ENCODE data around the gene ABHD17A. TPM values are rescaled to one million over a fixed set of nuclear protein-coding genes. Genes with fewer than 3 reads are reported as not detected.

Gene ABHD17A
- total and polyA plus RNA-seq, 9 of the 15 experiments (the other 6 are each of a cell fraction or from before 2014, with no cell fraction given): 0.04 to 135 (median 21.8) TPM; not detected in 1

DNA sequence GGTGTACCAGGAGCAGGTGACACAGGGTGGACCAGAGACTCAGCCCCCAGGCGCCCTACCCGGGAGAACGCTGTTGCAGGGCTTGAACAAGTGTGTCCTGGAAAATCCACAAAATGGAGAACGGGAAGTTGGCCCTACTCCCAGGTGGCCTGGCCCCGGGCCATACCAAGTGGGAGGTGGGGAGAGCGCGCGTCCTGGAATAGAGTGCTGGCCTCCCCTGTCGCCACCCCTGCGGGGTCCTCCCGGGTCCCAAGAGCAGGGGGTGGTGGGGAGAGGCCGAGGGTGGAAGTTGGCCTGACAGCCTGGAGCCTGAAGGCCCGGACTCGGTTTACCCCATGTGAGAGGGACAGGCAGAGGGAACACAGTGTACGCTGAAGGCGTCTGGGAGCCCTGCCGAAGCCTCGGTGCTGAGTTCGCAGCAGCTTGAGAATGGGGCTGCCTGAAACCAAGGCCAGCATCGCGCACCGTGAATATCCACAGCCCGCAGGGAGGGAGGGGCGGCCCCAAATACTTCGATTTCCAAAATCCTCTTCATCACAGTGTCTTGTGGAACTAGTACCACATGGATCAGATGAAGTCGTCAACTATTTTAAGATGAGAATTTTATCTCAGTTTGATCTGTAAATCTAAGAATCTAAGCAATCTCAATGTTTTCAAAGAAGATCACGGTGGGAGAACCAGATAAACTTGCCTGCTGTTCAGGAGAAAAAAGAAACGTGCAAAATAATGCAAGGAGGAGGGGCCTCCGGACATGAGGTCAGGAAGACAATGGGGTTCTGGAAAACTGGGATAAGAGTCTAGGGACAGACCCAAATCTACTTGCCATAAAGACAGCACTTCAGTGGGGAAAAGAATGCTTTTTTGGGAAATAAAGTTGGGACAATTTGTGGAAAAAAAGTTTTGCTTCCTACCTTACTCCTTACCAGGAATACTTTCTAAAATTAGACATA lies 11.5 kb downstream of the ABHD17A start (continued):
- TF ChIP-seq NFIC (IDR thresholded peaks at IDR 0.05) (peak; percentile 79), TBP (optimal IDR thresholded peaks at IDR 0.05; ENCODE audit: low read depth, low read length) (no peak), KDM2B (CRISPR knock-in tag; IDR thresholded peaks at IDR 0.05) (0 out of 2 replicates have a peak, but pooled peaks have one; percentile 21), EP300 (IDR thresholded peaks at IDR 0.05; ENCODE audit: low read length) (peak; percentile 3; the same call in 1 of the 2 replicates), GABPB1 (CRISPR knock-in tag; IDR thresholded peaks at IDR 0.05) (peak; percentile 21; the same call in 1 of the 2 replicates), MEF2A (IDR thresholded peaks at IDR 0.05; ENCODE audit: control insufficient read depth, low read depth, low read length) (no peak), DMBX1 (CRISPR knock-in tag; IDR thresholded peaks at IDR 0.05; ENCODE audit: borderline replicate concordance) (peak; percentile 49; the same call in 1 of the 2 replicates), YY1 (IDR thresholded peaks at IDR 0.05; ENCODE audit: borderline replicate concordance in 1 of 3, control insufficient read depth in 1 of 3, extremely low read depth in 1 of 3, insufficient read depth in 3 of 3, insufficient read length in 1 of 3, insufficient replicate concordance in 2 of 3, low read depth in 1 of 3, low read length in 2 of 3) (peak in 1 of 3 experiments; percentile 58), CBFA2T3 (IDR thresholded peaks at IDR 0.05) (peak; percentile 44; the same call in 1 of the 2 replicates), LCOR (CRISPR knock-in tag; IDR thresholded peaks at IDR 0.05) (0 out of 2 replicates have a peak, but pooled peaks have one; percentile 56), RBM14 (IDR thresholded peaks at IDR 0.05; ENCODE audit: borderline replicate concordance, insufficient read depth, low read depth, low read length) (0 out of 2 replicates have a peak, but pooled peaks have one; percentile 6), ZFX (CRISPR knock-in tag; IDR thresholded peaks at IDR 0.05) (peak; percentile 52; the same call in 1 of the 2 replicates), L3MBTL2 (IDR thresholded peaks at IDR 0.05) (0 out of 2 replicates have a peak, but pooled peaks have one; percentile 6), RBBP5 (IDR thresholded peaks at IDR 0.05; ENCODE audit: borderline replicate concordance, insufficient read depth, low read length, poor library complexity, severe bottlenecking) (peak; percentile 68), TEAD4 (IDR thresholded peaks at IDR 0.05; ENCODE audit: low read length) (peak; percentile 23; the same call in 1 of the 2 replicates), TEAD4 (CRISPR knock-in tag; IDR thresholded peaks at IDR 0.05; ENCODE audit: borderline replicate concordance) (no peak), RAD51 (IDR thresholded peaks at IDR 0.05; ENCODE audit: borderline replicate concordance, low read depth) (no peak), KDM5B (IDR thresholded peaks at IDR 0.05; ENCODE audit: insufficient replicate concordance, low read depth, low read length) (peak; percentile 13), POLR2G (IDR thresholded peaks at IDR 0.05; ENCODE audit: low read depth, low read length) (peak; percentile 59)
- TF ChIP-seq, protein P1, sequence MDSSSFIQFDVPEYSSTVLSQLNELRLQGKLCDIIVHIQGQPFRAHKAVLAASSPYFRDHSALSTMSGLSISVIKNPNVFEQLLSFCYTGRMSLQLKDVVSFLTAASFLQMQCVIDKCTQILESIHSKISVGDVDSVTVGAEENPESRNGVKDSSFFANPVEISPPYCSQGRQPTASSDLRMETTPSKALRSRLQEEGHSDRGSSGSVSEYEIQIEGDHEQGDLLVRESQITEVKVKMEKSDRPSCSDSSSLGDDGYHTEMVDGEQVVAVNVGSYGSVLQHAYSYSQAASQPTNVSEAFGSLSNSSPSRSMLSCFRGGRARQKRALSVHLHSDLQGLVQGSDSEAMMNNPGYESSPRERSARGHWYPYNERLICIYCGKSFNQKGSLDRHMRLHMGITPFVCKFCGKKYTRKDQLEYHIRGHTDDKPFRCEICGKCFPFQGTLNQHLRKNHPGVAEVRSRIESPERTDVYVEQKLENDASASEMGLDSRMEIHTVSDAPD (CRISPR knock-in tag; IDR thresholded peaks at IDR 0.05): no peak

Data from K562 (cell line).